Non-pigmented ciliary epithelial cell (primary cell): ENCODE results near the gene CASTOR2.
"Not testable (repeated sequence)": the region's sequence is repeated elsewhere in the genome, so short reads cannot be mapped to it uniquely, and the experiment has no call there.

Experiments
- DNase-seq: peaks from one replicate; pipeline ENCODE4 v3.0.0-alpha.2; 2010; ENCODE audit warnings: low read depth

The CASTOR2 gene

DNA sequence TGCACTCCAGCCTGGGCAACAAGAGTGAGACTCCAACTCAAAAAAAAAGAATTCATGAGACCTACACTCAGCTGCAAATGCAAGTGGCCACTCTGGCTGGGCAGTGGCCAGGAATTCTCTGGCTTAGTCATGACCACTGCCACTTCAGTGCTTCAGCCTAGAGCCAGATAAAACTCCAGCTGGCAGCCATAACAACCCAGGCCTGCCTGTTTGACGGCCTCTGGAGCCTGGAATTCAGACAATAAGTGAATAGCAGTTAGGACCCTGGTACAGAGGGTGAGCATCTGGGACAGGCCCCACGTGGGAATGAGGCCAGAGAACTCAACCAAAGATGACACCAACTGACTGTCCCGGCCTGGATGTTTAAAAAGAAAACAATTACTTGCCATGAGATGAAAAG, 90.2 kb downstream of the CASTOR2 start:
- peak; percentile 56 for DNase-seq

DNA sequence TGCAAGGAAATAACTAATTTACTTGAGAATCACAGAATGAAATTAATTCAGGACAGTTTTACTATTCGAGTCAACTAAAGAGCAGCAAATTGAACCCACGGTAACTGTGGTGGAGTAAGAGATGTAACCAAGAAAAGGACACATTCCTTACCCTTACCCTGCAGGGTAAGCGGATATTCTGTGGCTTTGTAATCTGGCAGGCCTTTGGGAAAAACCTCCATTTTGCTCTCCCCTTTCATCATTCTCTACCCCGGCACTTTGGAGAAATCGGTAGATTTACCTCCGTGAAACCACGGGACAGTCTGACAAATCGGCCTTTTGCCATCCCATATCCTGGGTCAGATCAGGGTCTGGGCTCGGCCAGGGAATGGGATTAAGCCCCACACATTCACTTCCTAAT, 90.7 kb downstream of the CASTOR2 start:
- no peak for DNase-seq

DNA sequence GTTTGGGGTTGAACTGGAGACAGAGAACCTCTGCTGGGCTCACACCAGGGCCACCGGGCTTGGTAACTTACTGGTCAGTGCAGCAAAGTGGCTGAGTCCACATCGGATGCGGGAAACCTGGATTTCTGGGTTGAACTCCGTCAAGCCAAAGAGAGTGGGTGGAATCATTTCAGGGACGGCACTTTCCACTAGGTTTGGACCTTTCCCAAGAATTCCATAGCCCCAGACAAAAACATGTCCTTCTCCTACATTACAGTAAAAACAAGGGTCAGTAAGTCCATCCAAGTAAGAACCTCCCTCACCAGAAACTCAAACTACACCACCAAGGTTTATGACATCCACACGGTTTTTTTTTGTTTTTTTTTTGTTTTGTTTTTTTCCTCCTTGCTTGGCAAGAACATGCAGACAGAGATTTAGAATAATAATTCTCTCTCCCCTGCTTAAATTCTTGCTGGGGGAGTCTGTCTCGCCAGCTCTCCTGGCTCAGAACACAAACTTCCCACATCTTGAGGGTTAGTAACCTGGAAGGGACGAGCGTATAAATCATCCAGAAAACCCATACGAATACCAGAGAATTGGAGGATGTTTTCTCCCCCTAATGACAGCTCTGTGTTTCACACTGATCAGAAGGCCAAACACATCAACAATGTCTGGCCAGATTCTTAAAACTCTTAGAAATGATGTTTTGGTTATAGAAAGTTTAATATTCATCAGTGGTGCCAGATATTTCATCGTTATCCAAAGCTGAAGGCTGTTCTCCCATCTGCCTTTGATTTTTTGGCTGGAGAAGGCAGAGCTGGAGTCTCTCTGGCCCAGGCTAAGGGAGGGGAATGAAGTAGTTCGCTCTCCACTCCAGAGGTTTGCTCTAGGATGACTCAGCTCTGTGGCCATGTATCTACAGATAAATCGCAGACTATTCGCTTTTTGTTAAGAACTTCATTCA, 91.6 kb downstream of the CASTOR2 start:
- DNase-seq = peak; percentile 54

DNA sequence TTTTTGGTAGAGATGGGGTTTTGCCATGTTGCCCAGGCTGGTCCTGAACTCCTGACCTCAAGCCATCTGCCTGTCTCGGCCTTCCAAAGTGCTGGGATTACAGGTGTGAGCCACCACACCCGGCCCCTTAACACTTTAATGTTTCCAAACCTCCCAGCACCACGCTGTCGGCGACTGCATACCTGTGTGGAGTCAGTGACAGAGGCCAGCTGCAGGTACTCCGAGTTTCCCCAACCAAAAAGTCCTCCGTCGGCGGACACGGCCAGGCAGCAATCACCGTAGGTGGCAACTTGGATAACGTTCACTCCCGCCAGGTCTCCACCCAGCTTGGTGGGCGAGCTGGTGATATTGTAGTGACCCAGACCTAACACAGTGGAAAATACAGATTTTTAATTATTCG, 93.9 kb downstream of the CASTOR2 start:
- no peak for DNase-seq

DNA sequence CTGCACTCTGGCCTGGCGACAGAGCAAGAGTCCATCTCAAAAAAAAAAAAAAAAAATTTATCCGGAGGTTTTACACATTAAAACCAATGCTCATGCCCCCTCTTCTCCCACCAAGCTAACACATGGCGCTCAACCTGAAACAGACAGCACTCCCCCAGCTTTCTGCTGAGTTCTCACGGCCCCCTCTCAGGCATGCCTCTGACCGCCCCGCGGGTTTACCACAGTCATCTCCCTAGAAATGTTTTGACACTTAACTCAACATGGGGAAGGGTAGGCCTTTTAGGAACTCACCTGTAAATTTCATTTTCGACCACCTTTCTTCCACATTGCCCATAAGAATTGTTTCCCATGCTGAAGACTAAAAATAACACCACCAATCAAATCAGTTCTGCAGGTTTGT, 99.8 kb downstream of the CASTOR2 start:
- no peak for DNase-seq

DNA sequence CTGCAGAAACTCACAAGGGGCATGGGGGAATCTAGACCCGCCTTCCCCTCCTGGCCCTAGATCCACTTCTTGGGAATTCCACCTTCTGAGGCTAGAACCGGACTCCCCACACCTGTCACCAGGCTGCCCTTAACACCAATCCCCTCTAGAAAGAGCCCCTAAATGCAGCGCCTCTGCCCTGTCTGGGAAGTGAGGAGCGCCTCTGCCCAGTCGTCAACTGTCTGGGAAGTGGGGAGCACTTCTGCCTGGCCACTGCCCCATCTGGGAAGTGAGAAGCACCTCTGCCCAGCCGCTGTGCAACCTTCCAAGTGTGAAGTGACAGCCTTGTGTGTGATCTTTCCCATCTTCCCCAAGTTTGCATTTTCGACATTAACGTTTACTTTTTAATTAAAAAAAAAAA, 100.3 kb downstream of the CASTOR2 start:
- no peak for DNase-seq

DNA sequence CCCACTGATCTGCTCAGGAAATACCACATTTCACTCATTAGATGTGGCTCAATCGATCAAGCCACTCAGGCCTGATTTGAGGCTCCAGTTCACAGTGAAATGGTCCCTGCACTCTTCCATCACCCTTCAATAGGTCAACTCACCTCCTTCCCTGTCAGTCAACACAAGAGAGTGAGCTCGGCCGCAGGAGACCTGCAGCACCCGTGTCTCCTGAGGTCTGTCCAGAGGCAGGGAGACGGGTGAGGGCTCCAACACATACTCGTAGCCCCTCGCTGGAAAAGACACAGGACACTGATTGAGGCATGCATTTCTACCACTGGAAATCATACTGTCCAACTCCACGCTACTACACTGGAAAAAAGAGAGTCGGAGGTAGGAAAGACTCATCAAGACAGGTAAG, 102.0 kb downstream of the CASTOR2 start:
- no peak for DNase-seq

DNA sequence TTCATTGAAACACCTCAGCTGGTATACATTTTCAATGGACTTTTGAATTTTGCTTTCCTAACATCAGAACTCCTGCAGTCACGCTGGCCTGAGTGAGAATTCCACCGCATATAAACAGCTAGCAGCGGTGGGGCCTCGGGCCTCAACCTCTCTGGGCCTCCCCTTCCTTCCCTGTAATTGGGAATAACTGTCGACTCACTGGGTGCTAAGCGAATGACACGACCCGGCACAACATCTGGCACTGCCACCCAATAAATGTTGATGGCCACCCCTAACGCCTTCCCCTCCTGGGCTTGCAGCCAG, 108.4 kb downstream of the CASTOR2 start:
- DNase-seq = no peak

DNA sequence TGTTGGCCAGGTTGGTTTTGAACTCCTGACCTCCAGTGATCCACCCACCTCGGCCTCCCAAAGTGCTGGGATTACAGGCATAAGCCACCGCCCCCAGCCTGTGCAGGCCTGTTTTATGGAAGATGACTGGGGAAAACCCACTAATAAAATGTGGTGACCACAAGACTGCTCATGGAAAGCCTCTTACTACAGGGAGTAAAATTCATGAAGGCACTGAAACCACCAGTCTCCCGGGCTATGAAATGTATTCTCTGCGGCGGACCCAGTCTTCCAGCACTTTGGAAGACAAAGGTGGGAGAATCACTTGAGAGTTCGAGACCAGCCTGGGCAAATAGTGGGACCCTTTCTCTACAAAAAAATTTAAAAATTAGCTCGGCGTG, 109.7 kb downstream of the CASTOR2 start:
- DNase-seq = not testable (repeated sequence)
